K562 (cell line): ENCODE data around the gene SOX21. TPM values are rescaled to one million over a fixed set of nuclear protein-coding genes. Genes with fewer than 3 reads are reported as not detected.

Experiments used
- ATAC-seq: fragments of 200-7000 bp; cut with Tn5 transposase; 3 replicates; pipeline ENCODE4 v1.9.1; 2020; ENCODE audit warnings: moderate library complexity
- BruUV-seq: library from RNA; stranded (reverse); fragments of 400-500 nt; replicated peaks from 2 replicates; lab custom pipeline; 2021; lab: Mats Ljungman, UMichigan
- CTCF ChIA-PET: fragments of 300-600 bp; formaldehyde crosslinking; extraction: SDS; loops from one replicate; lab custom pipeline; 2021; ENCODE audit warnings: low intra/inter-chr PET ratio; lab: Yijun Ruan, JAX
- POLR2A ChIA-PET: fragments of 300-600, 350-650 bp; sonication (Branson Sonifier 250); formaldehyde crosslinking; extraction: SDS; loops from one replicate; lab custom pipeline; 2021; ENCODE audit warnings: antibody characterized with exemption, inconsistent platforms; lab: Yijun Ruan, JAX
- DNase-seq, 4 experiments: peaks; one replicate each; pipeline versions ENCODE4 v3.0.0 to v3.0.0-alpha.2; 2011 to 2018; ENCODE audit warnings: low spot score in 3 of 4, mixed read lengths in 3 of 4; ENCODE audit errors: extremely low read depth in 1 of 4
- FAIRE-seq: peaks from 2 replicates; lab custom pipeline; 2011; peaks lifted over from hg19 to GRCh38; lab: Jason Lieb, UNC
- H2AFZ ChIP-seq: 2 replicates; pipeline ENCODE4 v1.6.0; 2011; ENCODE audit warnings: low read depth, low read length, control low read depth, inconsistent platforms
- H3K27ac ChIP-seq: fragments of 200-600 bp; 3 replicates; pipeline ENCODE4 v1.8.0; 2011; ENCODE audit warnings: low read depth, mild to moderate bottlenecking, control low read depth, inconsistent platforms, low read length, moderate library complexity, mixed read lengths; ENCODE audit errors: extremely low read depth
- H3K27me3 ChIP-seq, 2 experiments: fragments of 300-600 bp in 1 of 2; 2 replicates in 1 of 2; 3 replicates in 1 of 2; pipeline versions ENCODE4 v1.6.0 to v1.8.0; 2011; ENCODE audit warnings: inconsistent platforms in 2 of 2, low read length in 2 of 2, mild to moderate bottlenecking in 1 of 2, mixed read lengths in 1 of 2, moderate library complexity in 1 of 2; ENCODE audit not compliant: control insufficient read depth in 2 of 2, insufficient read depth in 2 of 2
- H3K36me3 ChIP-seq: fragments of 300-600 bp; 3 replicates; pipeline ENCODE4 v1.8.0; 2011; ENCODE audit warnings: mild to moderate bottlenecking, low read length, inconsistent platforms; ENCODE audit not compliant: control insufficient read depth, insufficient read depth
- H3K4me1 ChIP-seq, 2 experiments: fragments of 200-600 bp in 1 of 2; replicated peaks in 1 of 2; 2 replicates in 1 of 2; 3 replicates in 1 of 2; pipeline versions ENCODE4 v1.5.1 to v1.8.0; 2011; ENCODE audit warnings: inconsistent platforms in 2 of 2, low read length in 2 of 2, mild to moderate bottlenecking in 1 of 2, mixed read lengths in 1 of 2, moderate library complexity in 1 of 2; ENCODE audit not compliant: control insufficient read depth in 2 of 2, insufficient read depth in 2 of 2
- H3K4me2 ChIP-seq: 2 replicates; pipeline ENCODE4 v1.6.1; 2011; ENCODE audit warnings: low read length, control low read depth, inconsistent platforms, mixed read lengths; ENCODE audit not compliant: insufficient read depth
- H3K4me3 ChIP-seq: fragments of 200-600 bp; sonication (generic), shearing (Covaris generic); 2 replicates; pipeline ENCODE4 v1.5.1; 2016; ENCODE audit warnings: control low read depth, inconsistent platforms
- H3K79me2 ChIP-seq: fragments of 200-600 bp; 3 replicates; pipeline ENCODE4 v1.8.0; 2011; ENCODE audit warnings: low read length, inconsistent platforms; ENCODE audit not compliant: control insufficient read depth, insufficient read depth
- H3K9ac ChIP-seq, 2 experiments: 2 replicates each; pipeline versions ENCODE4 v1.6.0 to v1.6.1; 2011; ENCODE audit warnings: low read depth in 2 of 2, low read length in 2 of 2, control low read depth in 1 of 2, inconsistent platforms in 1 of 2, mild to moderate bottlenecking in 1 of 2, mixed read lengths in 1 of 2; ENCODE audit not compliant: insufficient read depth in 1 of 2
- H3K9me1 ChIP-seq: one replicate; pipeline ENCODE4 v1.6.0; 2011; ENCODE audit warnings: inconsistent platforms, mild to moderate bottlenecking, low read length, moderate library complexity; ENCODE audit not compliant: control insufficient read depth, insufficient read depth
- H3K9me3 ChIP-seq: replicated peaks from 2 replicates; pipeline ENCODE4 v1.5.1; 2011; ENCODE audit warnings: low read depth, low read length, inconsistent platforms; ENCODE audit not compliant: control insufficient read depth, insufficient read depth
- H4K20me1 ChIP-seq: replicated peaks from 2 replicates; pipeline ENCODE4 v1.6.1; 2011; ENCODE audit warnings: low read length, inconsistent platforms, mixed read lengths; ENCODE audit not compliant: control insufficient read depth, insufficient read depth
- ARID3B ChIP-seq: fragments of 250-450 bp; sonication (Bioruptor Pico); IDR thresholded peaks from 2 replicates; pipeline ENCODE4 v1.4.0; 2020; ENCODE audit warnings: borderline replicate concordance
- E2F5 ChIP-seq: sonication (generic); formaldehyde crosslinking; IDR thresholded peaks from 2 replicates; pipeline ENCODE4 v1.8.0; 2022; ENCODE audit warnings: mild to moderate bottlenecking, missing genetic modification reagents
- E2F6 ChIP-seq, 2 experiments: IDR thresholded peaks; 2 replicates each; pipeline ENCODE4 v1.6.1; 2011; ENCODE audit warnings: borderline replicate concordance in 1 of 2, control low read depth in 1 of 2, low read depth in 1 of 2, low read length in 1 of 2, mild to moderate bottlenecking in 1 of 2, mixed read lengths in 1 of 2, moderate library complexity in 1 of 2; ENCODE audit not compliant: insufficient read depth in 1 of 2, insufficient read length in 1 of 2, poor library complexity in 1 of 2, severe bottlenecking in 1 of 2; ENCODE audit errors: extremely low read depth in 1 of 2
- HOMEZ ChIP-seq: fragments of 250-450 bp; sonication (Bioruptor Pico); IDR thresholded peaks from 2 replicates; pipeline ENCODE4 v1.4.0; 2020; ENCODE audit warnings: mild to moderate bottlenecking, moderate library complexity
- MTA3 ChIP-seq: fragments of 450-650 bp; formaldehyde crosslinking; IDR thresholded peaks from 2 replicates; pipeline ENCODE4 v1.6.1; 2017; ENCODE audit warnings: mild to moderate bottlenecking, borderline replicate concordance
- PKNOX1 ChIP-seq: fragments of 450-650 bp; IDR thresholded peaks from 2 replicates; pipeline ENCODE4 v1.6.1; 2016
- RERE ChIP-seq: sonication (generic); formaldehyde crosslinking; IDR thresholded peaks from 2 replicates; pipeline ENCODE4 v1.8.0; 2023; ENCODE audit warnings: missing genetic modification reagents, mild to moderate bottlenecking, borderline replicate concordance
- RUNX1 ChIP-seq: sonication (generic); IDR thresholded peaks from 2 replicates; pipeline ENCODE4 v1.6.1; 2016; ENCODE audit warnings: antibody characterized with exemption, low read depth
- ZNF445 ChIP-seq: fragments of 250-450 bp; sonication (Bioruptor Pico); IDR thresholded peaks from 2 replicates; pipeline ENCODE4 v1.4.0; 2020; ENCODE audit warnings: low read depth, mild to moderate bottlenecking, moderate library complexity
- whole genome bisulfite sequencing: fragments of 100-300 bp; shearing (Covaris generic); methylation state at CpG from one replicate; pipeline ENCODE4 v1.1.6; 2016; ENCODE audit warnings: low coverage, mixed read lengths; ENCODE audit not compliant: insufficient coverage; ENCODE audit errors: missing lambda C conversion rate; 5-methylcytosine and 5-hydroxymethylcytosine counted together
- in situ Hi-C: fragments of 300-500 bp; cut with MboI; formaldehyde crosslinking; loops from 4 replicates; pipeline ENCODE4 v1.15.0; 2018; ENCODE audit warnings: inconsistent platforms, mixed read lengths
- intact Hi-C: fragments of 100-400 bp; cut with micrococcal nuclease; formaldehyde crosslinking; loops from 2 replicates; pipeline ENCODE4 v1.14.2; 2022
- polyA plus RNA-seq, 8 experiments: library from polyadenylated mRNA; depleted of rRNA in 4 of 8; stranded (reverse) in 5 of 8; unstranded in 3 of 8; fragments of >200 nt; fragmentation: Nextera tagmentation in 2 of 8; fragmentation: Illumina TruSeq in 1 of 8; extraction: Ambion mirVana in 2 of 8; extraction: Trizol in 1 of 8; gene quantifications; 2 replicates each; pipeline versions ENCODE4 v1.2.1 to v1.2.3, GENCODE V29; 2011 to 2014; ENCODE audit warnings: inconsistent platforms in 1 of 8, missing spikeins in 1 of 8
- total RNA-seq, 7 experiments: library from RNA; depleted of rRNA in 6 of 7; stranded (reverse); fragments of >200 nt in 6 of 7; fragmentation: Illumina TruSeq in 2 of 7; extraction: Trizol in 2 of 7; gene quantifications; 2 replicates each; pipeline versions ENCODE4 v1.2.1 to v1.2.3, GENCODE V29; 2011 to 2021; ENCODE audit warnings: low replicate concordance in 1 of 7

SOX21 gene
- total and polyA plus RNA-seq, 9 of the 15 experiments (the other 6 are each of a cell fraction or from before 2014, with no cell fraction given) = 0.07 TPM; not detected in 8

- H3K9ac ChIP-seq = no peak overlapping the region
- no peaks in the 10 kb centered on the region for H3K4me1 ChIP-seq
- H3K4me2 ChIP-seq = no peak overlapping the region
- H3K79me2 ChIP-seq = no peaks in the 10 kb centered on the region
- no TSS peak for BruUV-seq
- H2AFZ ChIP-seq = no peak overlapping the region
- H3K27ac ChIP-seq = no peak overlapping the region
- FAIRE-seq = no peak
- no peak for ATAC-seq
- H3K9me3 ChIP-seq = no peaks in the 10 kb centered on the region
- H3K9me1 ChIP-seq = no peaks in the 10 kb centered on the region
- ChIA-PET POLR2A (no interaction called here), CTCF (no interaction called here)
- intact Hi-C loops (no loop called here), in situ Hi-C loops (no loop called here)
- WGBS = 0% methylated on average over 1 of the region's 2 CpGs
- no peaks in the 10 kb centered on the region for H3K36me3 ChIP-seq
- no peaks in the 10 kb centered on the region for H3K27me3 ChIP-seq
- no peaks in the 10 kb centered on the region for H4K20me1 ChIP-seq
- no peak for DNase-seq
- H3K4me3 ChIP-seq = no peak overlapping the region
- TF ChIP-seq RUNX1 (no peak), RERE (no peak), E2F6 (IDR thresholded peaks at IDR 0.05; ENCODE audit: borderline replicate concordance in 1 of 2, extremely low read depth in 1 of 2, insufficient read depth in 1 of 2, insufficient read length in 1 of 2, low read depth in 1 of 2, low read length in 1 of 2, poor library complexity in 1 of 2, severe bottlenecking in 1 of 2) (no peak), HOMEZ (CRISPR knock-in tag) (no peak), E2F5 (CRISPR knock-in tag) (no peak), MTA3 (no peak), ZNF445 (CRISPR knock-in tag) (no peak), PKNOX1 (no peak), ARID3B (CRISPR knock-in tag) (no peak)
Observed at GRCh38 chr13:94761407-94761806, 49.1 kb upstream of the SOX21 start.
